Vagina (tissue), 2 donors: Measurements from ENCODE around the gene BLACAT1.
"Not testable (repeated sequence)": the region's sequence is repeated elsewhere in the genome, so short reads cannot be mapped to it uniquely, and the experiment has no call there.

ENCODE experiments used
- CTCF ChIP-seq, 3 experiments: fragments of 450-650 bp in 2 of 3; fragments of 200-600 bp in 1 of 3; sonication (generic) in 1 of 3; IDR thresholded peaks; one replicate each; pipeline ENCODE4 v1.5.1; 2017 to 2019; ENCODE audit warnings: antibody characterized with exemption in 3 of 3, mild to moderate bottlenecking in 2 of 3, moderate library complexity in 2 of 3
- POLR2A ChIP-seq, 2 donors: fragments of 450-650 bp; IDR thresholded peaks; one replicate each; pipeline ENCODE4 v1.6.1; 2017; ENCODE audit warnings: antibody characterized with exemption in 2 of 2, mild to moderate bottlenecking in 2 of 2, moderate library complexity in 2 of 2

GRCh38 chr1:205478985-205479384 is 23.1 kb upstream of the BLACAT1 start:
- not testable (repeated sequence) for TF ChIP-seq POLR2A, CTCF (IDR thresholded peaks at IDR 0.05)
